Natural killer cell (primary cell): ENCODE data around the gene B4GALT1. TPM values are rescaled to one million over a fixed set of nuclear protein-coding genes. Genes with fewer than 3 reads are reported as not detected.

Source experiments
- ATAC-seq, 3 donors: fragments of 150-1000 bp in 2 of 3; fragments of 200-7000 bp in 1 of 3; cut with Tn5 transposase; 1 replicate in 1 of 3; 2 replicates in 2 of 3; pipeline ENCODE4 v1.10.0; 2021; ENCODE audit warnings: mild to moderate bottlenecking in 2 of 3, moderate library complexity in 2 of 3
- DNase-seq, 2 donors: peaks; one replicate each; pipeline versions ENCODE4 v3.0.0 to v3.0.0-alpha.2; 2013 to 2021; ENCODE audit warnings: mixed read lengths in 1 of 2
- H3K27ac ChIP-seq: one replicate; pipeline ENCODE4 v1.5.1; 2013; ENCODE audit warnings: mild to moderate bottlenecking, low read length
- H3K27me3 ChIP-seq: one replicate; pipeline ENCODE4 v1.6.1; 2013; ENCODE audit warnings: low read length; ENCODE audit not compliant: control insufficient read depth, insufficient read depth
- H3K36me3 ChIP-seq: one replicate; pipeline ENCODE4 v1.6.1; 2013; ENCODE audit warnings: low read length; ENCODE audit not compliant: control insufficient read depth, insufficient read depth
- H3K4me1 ChIP-seq: one replicate; pipeline ENCODE4 v1.6.1; 2013; ENCODE audit warnings: low read length; ENCODE audit not compliant: control insufficient read depth, insufficient read depth
- H3K4me3 ChIP-seq: one replicate; pipeline ENCODE4 v1.5.1; 2013; ENCODE audit warnings: low read length
- H3K9me3 ChIP-seq: one replicate; pipeline ENCODE4 v1.6.1; 2013; ENCODE audit warnings: low read length; ENCODE audit not compliant: control insufficient read depth, insufficient read depth
- H3K27ac Mint-ChIP-seq, 2 donors: one replicate each; pipeline ENCODE4 v1.8.0; 2022; ENCODE audit warnings: mild to moderate bottlenecking in 2 of 2, mixed read lengths in 2 of 2, moderate library complexity in 1 of 2
- H3K27me3 Mint-ChIP-seq, 2 donors: one replicate each; pipeline ENCODE4 v1.8.0; 2022; ENCODE audit warnings: low read depth in 2 of 2, mixed read lengths in 2 of 2
- H3K36me3 Mint-ChIP-seq: one replicate; pipeline ENCODE4 v1.8.0; 2022; ENCODE audit warnings: mixed read lengths
- H3K4me1 Mint-ChIP-seq, 2 donors: one replicate each; pipeline ENCODE4 v1.8.0; 2022; ENCODE audit warnings: mixed read lengths in 2 of 2
- H3K4me3 Mint-ChIP-seq: one replicate; pipeline ENCODE4 v1.8.0; 2022; ENCODE audit warnings: mild to moderate bottlenecking, moderate library complexity, mixed read lengths
- H3K9me3 Mint-ChIP-seq, 2 donors: one replicate each; pipeline ENCODE4 v1.8.0; 2022; ENCODE audit warnings: mixed read lengths in 2 of 2
- WGBS: methylation state at CpG from one replicate; pipeline ENCODE4 v1.1.7; 2013; ENCODE audit warnings: missing lambda C conversion rate; ENCODE audit not compliant: insufficient coverage; 5-methylcytosine and 5-hydroxymethylcytosine counted together
- intact Hi-C: fragments of 100-400 bp; cut with micrococcal nuclease; formaldehyde crosslinking; loops from one replicate; pipeline ENCODE4 v1.14.2; 2022
- total RNA-seq, 4 donors: library from RNA; stranded (reverse); fragments of 120-200 nt in 1 of 4; gene quantifications; one replicate each; pipeline versions ENCODE4 v1.2.3 to v1.2.4, GENCODE V29; 2013 to 2022
- TF ChIP-seq, protein P1 (sequence below): fragments of 200-600 bp; IDR thresholded peaks from one replicate; pipeline ENCODE4 v1.8.0; 2022; ENCODE audit warnings: antibody characterized with exemption

Gene B4GALT1
- total RNA-seq, 3 donors from 2014 or later (not counting 1 experiment from before 2014, with no cell fraction given), result 122 to 143 (median 128) TPM

DNA sequence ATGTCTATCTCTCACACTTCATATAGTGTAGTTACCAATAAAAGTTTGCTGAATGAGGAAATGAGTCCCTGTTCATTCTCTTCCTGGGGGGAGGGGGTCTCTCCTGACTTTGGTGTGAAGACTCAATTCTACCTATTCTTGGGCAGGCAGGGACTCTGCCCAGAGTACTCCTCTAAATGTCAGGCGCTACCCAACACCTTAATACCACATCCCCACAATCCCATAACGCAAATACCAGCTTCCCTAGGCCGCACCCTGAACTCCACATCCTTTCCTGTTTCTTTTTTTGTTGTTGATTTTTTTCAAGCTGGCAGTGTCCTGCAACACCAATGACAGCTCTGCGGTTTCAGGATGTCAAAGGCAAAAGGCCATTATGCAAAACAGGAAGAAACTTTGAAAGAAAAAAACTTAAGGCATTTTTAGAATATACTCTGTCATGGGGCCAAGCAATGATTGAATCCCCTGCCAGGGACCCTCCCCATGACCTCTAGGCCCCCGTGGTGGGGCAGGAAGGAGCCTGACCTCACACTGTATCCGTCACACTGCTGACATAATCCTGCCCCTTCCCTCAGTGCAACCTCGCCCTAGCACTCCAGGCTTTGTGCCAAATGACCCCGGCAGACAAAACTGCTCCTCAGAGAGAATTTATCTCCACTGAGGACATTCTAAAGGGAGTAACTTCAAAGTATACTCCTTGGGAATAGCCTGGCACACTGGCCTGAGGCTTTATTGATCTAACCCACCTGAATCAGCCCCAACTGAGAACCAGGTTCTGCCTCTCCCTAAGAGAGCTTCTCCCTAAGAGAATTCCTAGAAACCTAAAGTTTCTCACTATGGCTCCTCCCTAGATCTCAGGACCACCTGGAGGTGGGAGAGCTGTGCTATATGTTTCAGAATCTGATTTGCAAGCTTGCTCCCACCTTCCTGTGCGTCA is 8.0 kb downstream of the B4GALT1 start:
- DNase-seq (peak in 1 of 2 donors; percentile 75), ATAC-seq (peak; percentile 40 to 74 (median 43))
- H3K27me3 Mint-ChIP-seq, result no peaks in the 10 kb centered on the region
- intact Hi-C loops, result loop anchor here (1.0 to 5.0 kb wide), 3 partner anchors 8 to 103 kb away; partner anchors contain the start of genes B4GALT1 and BAG1
- Histone ChIP-seq H3K36me3 (no peaks in the 10 kb centered on the region), H3K4me3 (no peak overlapping the region), H3K27me3 (no peaks in the 10 kb centered on the region), H3K27ac (peak overlapping the region; percentile 94), H3K9me3 (no peaks in the 10 kb centered on the region), H3K4me1 (peaks cover 88% of the 10 kb centered on the region)
- H3K9me3 Mint-ChIP-seq, result no peaks in the 10 kb centered on the region
- no peaks in the 10 kb centered on the region for H3K36me3 Mint-ChIP-seq
- peak overlapping the region; percentile 99 for H3K27ac Mint-ChIP-seq
- TF ChIP-seq, protein P1, sequence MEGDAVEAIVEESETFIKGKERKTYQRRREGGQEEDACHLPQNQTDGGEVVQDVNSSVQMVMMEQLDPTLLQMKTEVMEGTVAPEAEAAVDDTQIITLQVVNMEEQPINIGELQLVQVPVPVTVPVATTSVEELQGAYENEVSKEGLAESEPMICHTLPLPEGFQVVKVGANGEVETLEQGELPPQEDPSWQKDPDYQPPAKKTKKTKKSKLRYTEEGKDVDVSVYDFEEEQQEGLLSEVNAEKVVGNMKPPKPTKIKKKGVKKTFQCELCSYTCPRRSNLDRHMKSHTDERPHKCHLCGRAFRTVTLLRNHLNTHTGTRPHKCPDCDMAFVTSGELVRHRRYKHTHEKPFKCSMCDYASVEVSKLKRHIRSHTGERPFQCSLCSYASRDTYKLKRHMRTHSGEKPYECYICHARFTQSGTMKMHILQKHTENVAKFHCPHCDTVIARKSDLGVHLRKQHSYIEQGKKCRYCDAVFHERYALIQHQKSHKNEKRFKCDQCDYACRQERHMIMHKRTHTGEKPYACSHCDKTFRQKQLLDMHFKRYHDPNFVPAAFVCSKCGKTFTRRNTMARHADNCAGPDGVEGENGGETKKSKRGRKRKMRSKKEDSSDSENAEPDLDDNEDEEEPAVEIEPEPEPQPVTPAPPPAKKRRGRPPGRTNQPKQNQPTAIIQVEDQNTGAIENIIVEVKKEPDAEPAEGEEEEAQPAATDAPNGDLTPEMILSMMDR, result no peak
- 3% methylated on average over 9 of the region's 9 CpGs for WGBS
- H3K4me1 Mint-ChIP-seq, result peaks cover 96 to 97% of the 10 kb centered on the region in 2 donors
- peak overlapping the region; percentile 91 for H3K4me3 Mint-ChIP-seq

DNA sequence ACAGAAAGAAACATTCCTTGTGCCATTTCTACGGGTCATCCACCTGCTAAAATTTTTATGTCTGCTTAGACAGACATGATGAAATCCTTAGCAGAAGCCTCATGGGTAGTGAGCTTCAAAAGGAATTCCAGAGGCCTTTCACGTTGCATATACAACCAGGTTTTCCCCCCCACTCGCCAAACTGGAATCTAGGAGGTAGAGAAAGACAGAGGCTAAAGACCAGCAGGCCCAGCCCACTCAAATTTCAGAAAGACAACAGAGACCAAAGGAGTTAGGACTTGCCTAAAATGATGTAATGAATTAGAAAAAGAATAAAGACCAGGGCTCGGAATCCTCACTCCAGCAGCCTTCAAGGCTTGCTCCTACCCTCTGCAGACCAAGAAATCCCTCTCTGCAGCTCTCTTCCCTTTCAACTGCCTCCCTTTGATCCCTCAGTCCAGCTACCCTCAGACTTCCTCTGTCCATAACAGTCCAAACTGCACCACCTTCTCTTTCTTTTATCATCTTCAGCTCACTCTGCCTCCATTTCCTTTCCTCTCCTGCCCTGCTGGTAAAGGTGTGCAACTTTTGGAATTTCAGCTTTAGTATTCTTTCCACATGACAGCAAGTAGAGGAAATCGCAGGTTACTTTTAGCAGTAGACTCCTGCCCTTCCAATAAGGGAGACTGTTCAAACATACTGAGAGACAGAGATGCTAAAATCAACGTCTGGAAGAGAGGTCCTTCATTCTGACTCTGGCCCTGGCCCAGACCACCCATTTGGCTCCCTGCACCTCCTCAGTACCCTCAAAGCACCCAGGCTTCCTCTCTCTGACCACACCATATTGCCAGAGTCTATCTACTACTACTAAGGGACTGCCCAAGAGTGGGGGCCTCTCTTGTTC is 8.9 kb downstream of the B4GALT1 start:
- peaks cover 96 to 97% of the 10 kb centered on the region in 2 donors for H3K4me1 Mint-ChIP-seq
- no peaks in the 10 kb centered on the region for H3K27me3 ChIP-seq
- intact Hi-C loops, result loop anchor here (2.0 to 5.0 kb wide), 2 partner anchors 15 to 104 kb away; partner anchors contain the start of gene BAG1
- H3K36me3 Mint-ChIP-seq, result no peaks in the 10 kb centered on the region
- TF ChIP-seq, protein P1, result no peak
- peak overlapping the region; percentile 91 for H3K4me3 Mint-ChIP-seq
- H3K36me3 ChIP-seq, result no peaks in the 10 kb centered on the region
- no peak for DNase-seq
- peak overlapping the region; percentile 99 for H3K27ac Mint-ChIP-seq
- peaks cover 0 to 2% of the 10 kb centered on the region in 2 donors for H3K9me3 Mint-ChIP-seq
- no peak overlapping the region for H3K4me3 ChIP-seq
- H3K27ac ChIP-seq, result peak overlapping the region; percentile 94
- ATAC-seq, result peak; percentile 22 to 51 (median 48)
- H3K27me3 Mint-ChIP-seq, result no peaks in the 10 kb centered on the region
- 57% methylated on average over 4 of the region's 6 CpGs for WGBS
- peaks cover 78% of the 10 kb centered on the region for H3K4me1 ChIP-seq
- H3K9me3 ChIP-seq, result no peaks in the 10 kb centered on the region

DNA sequence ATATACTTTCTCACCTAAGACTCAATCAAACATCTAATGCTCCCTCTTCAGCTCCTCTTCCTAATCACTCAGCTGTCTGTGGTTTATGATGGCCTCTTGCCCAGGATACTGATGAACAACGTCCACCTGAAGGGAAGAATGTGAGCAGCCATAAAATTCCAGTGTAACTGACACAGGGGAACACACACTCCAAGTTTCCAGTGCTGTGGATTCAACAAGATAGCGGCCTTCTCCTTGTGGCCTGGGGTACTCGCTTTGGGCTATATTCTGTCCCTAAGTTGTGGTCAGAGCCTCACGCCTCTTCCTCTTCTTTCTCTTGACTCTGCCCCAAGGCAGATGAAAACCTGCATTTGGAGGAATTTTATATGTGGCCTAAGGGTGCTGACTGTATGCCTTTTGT is 11.7 kb downstream of the B4GALT1 start:
- Mint-ChIP-seq H3K4me1 (peaks cover 96 to 97% of the 10 kb centered on the region in 2 donors), H3K27me3 (no peaks in the 10 kb centered on the region), H3K4me3 (peak overlapping the region; percentile 66), H3K9me3 (peaks cover 0 to 2% of the 10 kb centered on the region in 2 donors), H3K27ac (peak overlapping the region; percentile 89 to 99), H3K36me3 (no peaks in the 10 kb centered on the region)
- intact Hi-C loops, result loop anchor here (5.0 kb wide), 1 partner anchor 107 kb away; the partner anchor contains the start of gene BAG1
- DNase-seq (no peak), ATAC-seq (no peak)
- no peaks in the 10 kb centered on the region for H3K9me3 ChIP-seq
- H3K4me3 ChIP-seq, result no peak overlapping the region
- H3K27ac ChIP-seq, result peak overlapping the region; percentile 33
- no peaks in the 10 kb centered on the region for H3K36me3 ChIP-seq
- TF ChIP-seq, protein P1, result no peak
- no peaks in the 10 kb centered on the region for H3K27me3 ChIP-seq
- WGBS, result 62% methylated on average over 3 of the region's 4 CpGs
- peaks cover 72% of the 10 kb centered on the region for H3K4me1 ChIP-seq
